Lung (tissue), 12 donors: ENCODE data around the gene DYNLT1. TPM values are rescaled to one million over a fixed set of nuclear protein-coding genes. Genes with fewer than 3 reads are reported as not detected.
"Not testable (repeated sequence)": the region's sequence is repeated elsewhere in the genome, so short reads cannot be mapped to it uniquely, and the experiment has no call there.

ENCODE experiments used
- ATAC-seq: fragments of 200-7000 bp; cut with Tn5 transposase; one replicate; pipeline ENCODE4 v1.9.1; 2020; ENCODE audit warnings: moderate number of reproducible peaks; ENCODE audit not compliant: insufficient read depth, low FRiP score
- DNase-seq, 3 donors: peaks; one replicate each; pipeline ENCODE4 v3.0.0-alpha.2; 2013 to 2017
- H3K27ac ChIP-seq, 2 donors: one replicate each; pipeline ENCODE4 v1.5.1; 2013; ENCODE audit warnings: mild to moderate bottlenecking in 2 of 2, moderate library complexity in 2 of 2, control low read depth in 1 of 2, inconsistent platforms in 1 of 2, low read depth in 1 of 2, low read length in 1 of 2
- H3K27me3 ChIP-seq, 3 donors: one replicate each; pipeline ENCODE4 v1.5.1; 2013; ENCODE audit warnings: low read length in 2 of 3; ENCODE audit not compliant: control insufficient read depth in 3 of 3, insufficient read depth in 3 of 3
- H3K36me3 ChIP-seq, 4 donors: one replicate each; pipeline ENCODE4 v1.5.1; 2013; ENCODE audit warnings: low read length in 4 of 4, mild to moderate bottlenecking in 1 of 4, moderate library complexity in 1 of 4; ENCODE audit not compliant: control insufficient read depth in 4 of 4, insufficient read depth in 4 of 4
- H3K4me1 ChIP-seq, 5 donors: one replicate each; pipeline ENCODE4 v1.5.1; 2013; ENCODE audit warnings: low read length in 5 of 5, mild to moderate bottlenecking in 2 of 5, moderate library complexity in 1 of 5; ENCODE audit not compliant: control insufficient read depth in 5 of 5, insufficient read depth in 5 of 5
- H3K4me3 ChIP-seq: one replicate; pipeline ENCODE4 v1.5.1; 2013; ENCODE audit warnings: mild to moderate bottlenecking, control low read depth, moderate library complexity
- H3K9ac ChIP-seq, 2 donors: one replicate each; pipeline ENCODE4 v1.5.1; 2013; ENCODE audit warnings: low read length in 2 of 2, control low read depth in 1 of 2; ENCODE audit not compliant: insufficient read depth in 1 of 2
- H3K9me3 ChIP-seq, 4 donors: one replicate each; pipeline ENCODE4 v1.5.1; 2013; ENCODE audit warnings: low read length in 3 of 4, mild to moderate bottlenecking in 1 of 4, moderate library complexity in 1 of 4; ENCODE audit not compliant: control insufficient read depth in 4 of 4, insufficient read depth in 3 of 4
- WGBS, 2 donors: extraction: QIAGEN DNeasy Blood & Tissue Kit; methylation state at CpG; one replicate each; pipeline ENCODE4 v1.1.7; 2013; 5-methylcytosine and 5-hydroxymethylcytosine counted together
- polyA plus RNA-seq, 2 donors: library from polyadenylated mRNA; stranded (reverse); fragments of 200-250 nt; gene quantifications; one replicate each; pipeline ENCODE4 v1.2.1, GENCODE V29; 2013
- total RNA-seq, 2 donors: library from RNA; depleted of rRNA in 1 of 2; stranded (reverse); fragments of >200 nt in 1 of 2; gene quantifications; one replicate each; pipeline ENCODE4 v1.2.1, GENCODE V29; 2014 to 2021
- TF ChIP-seq, protein P1 (sequence below): IDR thresholded peaks from 2 replicates; pipeline ENCODE4 v1.5.1; 2012; ENCODE audit warnings: mild to moderate bottlenecking; ENCODE audit errors: control extremely low read depth, extremely low read depth
- donor health status: control.
- donor health status: control.
- donor health status: Bipolar disorder and iron deficiency.
- donor health status: healthy.
- donor health status: DM: yes; HTN: yes; CAD: no.

DYNLT1 gene
- total and polyA plus RNA-seq, 4 donors = 83.4 to 268 (median 199) TPM

DNA sequence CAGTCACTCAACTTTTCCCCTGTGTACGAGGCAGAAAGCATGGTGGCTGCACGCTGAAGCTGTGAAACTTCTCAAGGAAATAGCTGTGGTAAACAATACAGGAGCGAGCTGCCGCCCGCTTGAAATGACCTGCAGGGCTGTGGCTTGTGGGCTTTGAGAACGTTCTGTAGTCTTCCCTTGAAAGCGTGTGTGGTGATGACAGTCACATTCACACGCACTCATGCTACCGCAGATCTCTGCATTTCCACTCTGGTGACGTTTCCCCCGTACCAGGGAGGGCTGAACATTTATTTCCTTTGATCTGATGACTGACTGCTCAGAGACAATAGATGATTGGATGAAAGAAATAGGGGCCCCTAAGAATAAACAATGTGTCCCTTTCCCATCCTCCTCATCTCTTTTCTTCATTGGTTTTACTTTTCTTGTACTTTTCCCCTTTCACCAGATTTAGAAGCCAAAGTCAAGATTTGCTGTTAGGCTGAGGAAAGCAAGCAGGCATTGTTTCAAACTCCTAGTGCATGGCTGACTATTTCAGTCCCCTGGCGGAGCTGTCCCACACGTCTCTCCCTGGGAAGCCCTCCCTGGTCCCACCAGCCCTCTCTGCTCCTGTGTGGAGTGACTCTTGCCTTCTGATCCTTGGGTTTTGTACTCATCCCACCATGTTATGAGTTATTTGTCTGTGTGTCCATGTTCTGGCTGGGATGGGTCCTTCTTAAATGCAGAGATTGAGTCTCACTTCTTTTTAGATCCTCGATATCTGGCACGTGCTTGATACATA, 9.2 kb upstream of the DYNLT1 start:
- no peak for ATAC-seq
- WGBS, 2 donors = 37 to 56% methylated on average over 15 of the region's 15 CpGs
- Histone ChIP-seq H3K36me3 (no peaks in the 10 kb centered on the region), H3K9me3 (peaks cover 0 to 2% (median 0%) of the 10 kb centered on the region in 4 donors), H3K9ac (no peak overlapping the region), H3K4me1 (peaks cover 8 to 24% (median 13%) of the 10 kb centered on the region in 5 donors), H3K27ac (peak overlapping the region; percentile 69 to 71), H3K4me3 (no peak overlapping the region), H3K27me3 (no peaks in the 10 kb centered on the region)
- TF ChIP-seq, protein P1, sequence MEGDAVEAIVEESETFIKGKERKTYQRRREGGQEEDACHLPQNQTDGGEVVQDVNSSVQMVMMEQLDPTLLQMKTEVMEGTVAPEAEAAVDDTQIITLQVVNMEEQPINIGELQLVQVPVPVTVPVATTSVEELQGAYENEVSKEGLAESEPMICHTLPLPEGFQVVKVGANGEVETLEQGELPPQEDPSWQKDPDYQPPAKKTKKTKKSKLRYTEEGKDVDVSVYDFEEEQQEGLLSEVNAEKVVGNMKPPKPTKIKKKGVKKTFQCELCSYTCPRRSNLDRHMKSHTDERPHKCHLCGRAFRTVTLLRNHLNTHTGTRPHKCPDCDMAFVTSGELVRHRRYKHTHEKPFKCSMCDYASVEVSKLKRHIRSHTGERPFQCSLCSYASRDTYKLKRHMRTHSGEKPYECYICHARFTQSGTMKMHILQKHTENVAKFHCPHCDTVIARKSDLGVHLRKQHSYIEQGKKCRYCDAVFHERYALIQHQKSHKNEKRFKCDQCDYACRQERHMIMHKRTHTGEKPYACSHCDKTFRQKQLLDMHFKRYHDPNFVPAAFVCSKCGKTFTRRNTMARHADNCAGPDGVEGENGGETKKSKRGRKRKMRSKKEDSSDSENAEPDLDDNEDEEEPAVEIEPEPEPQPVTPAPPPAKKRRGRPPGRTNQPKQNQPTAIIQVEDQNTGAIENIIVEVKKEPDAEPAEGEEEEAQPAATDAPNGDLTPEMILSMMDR = no peak
- peak in 2 of 3 donors; percentile 50 to 66 for DNase-seq

DNA sequence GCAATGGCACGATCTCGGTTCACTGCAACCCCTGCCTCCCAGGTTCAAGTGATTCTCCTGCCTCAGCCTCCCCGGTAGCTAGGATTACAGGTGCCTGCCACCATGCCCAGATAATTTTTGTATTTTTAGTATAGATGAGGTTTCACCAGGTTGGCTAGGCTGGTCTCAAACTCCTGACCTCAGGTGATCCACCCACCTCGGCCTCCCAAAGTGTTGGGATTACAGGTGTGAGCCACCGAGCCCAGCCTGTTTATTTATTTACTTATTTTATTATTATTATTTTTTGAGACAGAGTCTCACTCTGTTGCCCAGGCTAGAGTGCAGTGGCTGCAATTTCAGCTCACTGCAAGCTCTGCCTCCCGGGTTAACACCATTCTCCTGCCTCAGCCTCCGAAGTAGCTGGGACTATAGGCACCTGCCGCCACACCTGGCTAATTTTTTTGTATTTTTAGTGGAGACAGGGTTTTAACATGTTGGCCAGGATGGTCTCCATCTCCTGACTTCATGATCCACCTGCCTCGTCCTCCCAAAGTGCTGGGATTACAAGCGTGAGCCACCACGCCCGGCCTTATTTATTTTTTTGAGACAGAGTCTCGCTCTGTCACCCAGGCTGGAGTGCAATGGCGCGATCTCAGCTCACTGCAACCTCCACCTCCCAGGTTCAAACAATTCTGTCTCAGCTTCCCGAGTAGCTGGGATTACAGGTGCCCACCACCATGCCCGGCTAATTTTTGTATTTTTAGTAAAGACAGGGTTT, 7.6 kb upstream of the DYNLT1 start:
- H3K27ac ChIP-seq, DNase-seq: not testable (repeated sequence)

DNA sequence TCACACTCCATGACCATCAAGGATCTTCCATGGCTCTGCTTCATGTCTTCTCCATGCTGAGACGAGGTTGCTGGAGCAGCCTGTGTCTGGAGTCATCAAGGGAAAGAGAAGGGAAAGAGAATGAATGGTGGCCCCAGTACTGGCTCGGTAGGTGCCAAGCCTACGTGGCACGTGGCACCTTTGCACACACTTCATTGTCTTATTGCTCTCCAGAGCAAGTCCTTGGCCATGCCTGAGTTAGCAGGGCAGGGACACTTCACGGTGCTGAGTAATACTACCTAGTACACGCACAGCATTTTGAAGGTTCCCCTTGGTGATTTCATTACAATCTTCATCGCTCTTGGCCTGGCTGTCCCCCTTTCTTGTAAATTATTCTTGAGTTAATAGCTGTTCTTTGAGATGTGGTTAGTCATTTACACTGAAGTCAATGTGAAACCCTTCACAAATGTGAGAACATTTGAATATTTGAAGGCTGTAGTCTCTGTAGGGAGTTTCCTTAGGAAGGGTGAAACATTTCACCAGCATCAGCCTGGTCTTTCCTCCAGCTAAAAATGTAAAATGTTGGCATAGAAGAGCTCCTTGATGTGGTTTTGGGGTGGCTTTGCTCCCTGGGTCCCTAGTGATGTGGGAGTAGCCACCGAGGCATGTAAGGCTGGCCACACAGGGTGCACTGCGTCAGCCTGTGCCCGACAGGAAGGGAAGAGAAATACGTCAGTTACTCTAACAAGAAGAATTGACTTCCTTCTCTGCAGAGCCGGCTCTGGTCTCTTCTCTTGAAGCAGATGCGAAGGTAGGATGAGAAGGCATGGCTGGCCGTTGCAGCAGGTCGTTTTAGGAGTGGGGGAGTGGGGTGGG, 5.0 kb upstream of the DYNLT1 start, which contains the start of gene SYTL3:
Gene SYTL3 (plus strand): TSS at position 766 of the 855 bp plus-strand sequence. CDS start 13,215 bp downstream, outside the sequence.
- Histone ChIP-seq H3K4me3 (no peak within 1 kb of the TSS), H3K9ac (no peak within 1 kb of the TSS)

More for the DNA sequence above, 7.6 kb upstream of the DYNLT1 start:
- not testable (repeated sequence) for H3K4me3 ChIP-seq, H3K9me3 ChIP-seq, ATAC-seq, H3K27me3 ChIP-seq, H3K9ac ChIP-seq, H3K36me3 ChIP-seq
- 93 to 97% methylated on average over 17 of the region's 17 CpGs for WGBS, 2 donors
- peaks cover 8 to 24% (median 13%) of the 10 kb centered on the region in 5 donors for H3K4me1 ChIP-seq

More for the DNA sequence above, 5.0 kb upstream of the DYNLT1 start, which contains the start of gene SYTL3:
- peak within 1 kb of the TSS; percentile 84 to 88 for H3K27ac ChIP-seq
- TF ChIP-seq, protein P1 = no peak
- 31 to 36% methylated on average over 15 of the region's 15 CpGs for WGBS, 2 donors
- DNase-seq = no peak
- H3K4me1 ChIP-seq = peaks cover 2 to 15% (median 12%) of the 10 kb centered on the region in 5 donors
- H3K36me3 ChIP-seq = no peaks in the 10 kb centered on the region
- H3K27me3 ChIP-seq = no peaks in the 10 kb centered on the region
- ATAC-seq = peak; percentile 31
- H3K9me3 ChIP-seq = peaks cover 0 to 2% (median 0%) of the 10 kb centered on the region in 4 donors
